Activated CD4-positive, alpha-beta memory T cell treated with anti-CD3 and anti-CD28 coated beads, Interleukin-2, amount 10 ng/mL, durations not matched to agents 7 days and 5 days (primary cell): ENCODE data around the gene PPIAL4G. TPM values are rescaled to one million over a fixed set of nuclear protein-coding genes. Genes with fewer than 3 reads are reported as not detected.
A peak's percentile ranks its signal among the peaks of the same experiment; 100 is the strongest.
"Not testable (repeated sequence)": the region's sequence is repeated elsewhere in the genome, so short reads cannot be mapped to it uniquely, and the experiment has no call there.

Experiments
- CTCF ChIA-PET: fragments of 350-600 bp; sonication (Branson Sonifier 250); formaldehyde crosslinking; loops from one replicate; lab custom pipeline; 2021; ENCODE audit warnings: antibody characterized with exemption, inconsistent platforms; lab: Charles Lee
- POLR2A ChIA-PET: fragments of 350-600 bp; sonication (Branson Sonifier 250); formaldehyde crosslinking; loops from one replicate; lab custom pipeline; 2021; ENCODE audit warnings: antibody characterized with exemption; lab: Charles Lee
- DNase-seq: peaks from one replicate; pipeline ENCODE4 v3.0.0-alpha.2; 2020
- H3K27ac Mint-ChIP-seq: one replicate; pipeline ENCODE4 v1.8.0; 2021; ENCODE audit warnings: mild to moderate bottlenecking, mixed read lengths
- H3K27me3 Mint-ChIP-seq: one replicate; pipeline ENCODE4 v1.8.0; 2021; ENCODE audit warnings: mixed read lengths
- H3K36me3 Mint-ChIP-seq: one replicate; pipeline ENCODE4 v1.8.0; 2021; ENCODE audit warnings: low read depth, mixed read lengths
- H3K4me1 Mint-ChIP-seq: one replicate; pipeline ENCODE4 v1.8.0; 2021; ENCODE audit warnings: mixed read lengths
- H3K4me3 Mint-ChIP-seq: one replicate; pipeline ENCODE4 v1.8.0; 2021; ENCODE audit warnings: mild to moderate bottlenecking, mixed read lengths
- H3K9me3 Mint-ChIP-seq: one replicate; pipeline ENCODE4 v1.8.0; 2021; ENCODE audit warnings: mixed read lengths
- total RNA-seq, 2 experiments: library from RNA; stranded (reverse); gene quantifications; one replicate each; pipeline ENCODE4 v1.2.3, GENCODE V29; 2021

The PPIAL4G gene
- total RNA-seq = under 1 TPM; 0.45 to 0.86 TPM

- H3K4me1 Mint-ChIP-seq, H3K36me3 Mint-ChIP-seq, H3K9me3 Mint-ChIP-seq, DNase-seq, H3K27me3 Mint-ChIP-seq, H3K4me3 Mint-ChIP-seq, H3K27ac Mint-ChIP-seq, CTCF ChIA-PET, POLR2A ChIA-PET: not testable (repeated sequence)
Observed at GRCh38 chr1:148483029-148483428, at the start of gene PPIAL4G. TSS of gene PPIAL4G (minus strand) at chr1:148483302. CDS start at chr1:148483252, 50 bp downstream.

GRCh38 chr1:148532158-148532557, 49.1 kb upstream of the PPIAL4G start:
- H3K27me3 Mint-ChIP-seq, CTCF ChIA-PET, POLR2A ChIA-PET, H3K27ac Mint-ChIP-seq, DNase-seq, H3K9me3 Mint-ChIP-seq, H3K36me3 Mint-ChIP-seq, H3K4me3 Mint-ChIP-seq, H3K4me1 Mint-ChIP-seq: not testable (repeated sequence)

DNA sequence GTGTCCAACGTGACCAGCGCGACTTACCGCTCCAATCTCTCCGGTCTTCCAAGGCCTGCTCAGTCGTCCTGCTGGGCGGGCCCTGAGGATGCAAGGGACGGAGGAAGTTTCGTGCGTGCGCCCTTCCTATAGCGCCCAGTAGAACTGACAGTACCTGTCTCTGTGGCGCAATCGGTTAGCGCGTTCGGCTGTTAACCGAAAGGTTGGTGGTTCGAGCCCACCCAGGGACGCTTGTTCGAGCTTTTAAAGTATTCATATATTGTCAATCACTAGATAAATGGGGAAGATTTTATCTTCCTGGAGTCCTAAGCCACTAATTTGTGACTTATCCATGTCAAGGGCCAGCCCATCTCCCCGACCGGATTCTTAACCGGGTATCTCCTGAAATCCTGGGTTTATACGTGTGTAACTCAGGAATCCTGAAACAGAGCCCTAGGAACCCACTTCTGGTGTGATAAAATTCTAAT, 46.0 kb upstream of the PPIAL4G start:
- H3K36me3 Mint-ChIP-seq, CTCF ChIA-PET, POLR2A ChIA-PET, H3K4me1 Mint-ChIP-seq, H3K9me3 Mint-ChIP-seq, H3K27me3 Mint-ChIP-seq: not testable (repeated sequence)
- peak overlapping the region; percentile 72 for H3K4me3 Mint-ChIP-seq
- peak overlapping the region; percentile 65 for H3K27ac Mint-ChIP-seq
- DNase-seq = peak; percentile 69

DNA sequence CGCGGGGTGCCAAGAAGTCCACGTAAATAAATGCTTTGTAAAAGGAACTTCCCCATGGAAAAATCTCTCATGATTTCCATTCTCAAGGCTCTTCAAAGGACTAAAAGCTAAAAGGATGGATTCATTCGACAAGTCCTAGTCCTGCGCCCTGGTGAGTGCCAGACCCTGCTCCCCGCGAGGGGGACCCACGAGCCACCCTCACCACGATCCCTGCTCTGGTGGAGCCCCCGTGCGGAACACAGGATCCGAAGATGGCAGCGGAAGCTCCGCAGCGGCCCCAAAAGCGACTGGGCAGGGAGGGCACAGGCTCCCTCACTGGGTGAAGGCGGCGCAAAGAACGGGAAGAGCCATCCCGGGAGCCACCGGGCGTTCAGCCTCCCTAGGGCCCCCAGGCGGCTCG, 45.5 kb upstream of the PPIAL4G start:
- H3K4me3 Mint-ChIP-seq, H3K36me3 Mint-ChIP-seq, DNase-seq: not testable (repeated sequence)

GRCh38 chr1:148526587-148526986, 43.5 kb upstream of the PPIAL4G start:
- POLR2A ChIA-PET, DNase-seq, H3K36me3 Mint-ChIP-seq, H3K4me1 Mint-ChIP-seq, H3K9me3 Mint-ChIP-seq, H3K27me3 Mint-ChIP-seq, CTCF ChIA-PET, H3K4me3 Mint-ChIP-seq, H3K27ac Mint-ChIP-seq: not testable (repeated sequence)

More for the DNA sequence above, 45.5 kb upstream of the PPIAL4G start:
- H3K4me1 Mint-ChIP-seq, H3K27ac Mint-ChIP-seq, H3K27me3 Mint-ChIP-seq, CTCF ChIA-PET, POLR2A ChIA-PET, H3K9me3 Mint-ChIP-seq: not testable (repeated sequence)

- H3K9me3 Mint-ChIP-seq, CTCF ChIA-PET, DNase-seq, H3K36me3 Mint-ChIP-seq, H3K27me3 Mint-ChIP-seq, H3K4me1 Mint-ChIP-seq: not testable (repeated sequence)
- H3K27ac Mint-ChIP-seq = peak overlapping the region; percentile 92
- H3K4me3 Mint-ChIP-seq = peak overlapping the region; percentile 77
- POLR2A ChIA-PET = interaction anchor here (0.6 to 1.8 kb wide), 17 partner anchors 64 to 260 kb away, joined by 3 to 33 read pairs (median 5); no protein-coding TSS in a partner anchor
Observed at GRCh38 chr1:148523205-148524144, 40.4 kb upstream of the PPIAL4G start.

GRCh38 chr1:148522561-148523204, 39.6 kb upstream of the PPIAL4G start:
- H3K4me1 Mint-ChIP-seq, CTCF ChIA-PET, H3K27me3 Mint-ChIP-seq, H3K9me3 Mint-ChIP-seq, H3K36me3 Mint-ChIP-seq: not testable (repeated sequence)
- H3K4me3 Mint-ChIP-seq = peak overlapping the region; percentile 77
- peak; percentile 94 for DNase-seq
- POLR2A ChIA-PET = interaction anchor here (0.6 to 1.8 kb wide), 17 partner anchors 63 to 259 kb away, joined by 3 to 33 read pairs (median 5); no protein-coding TSS in a partner anchor
- H3K27ac Mint-ChIP-seq = peak overlapping the region; percentile 92

DNA sequence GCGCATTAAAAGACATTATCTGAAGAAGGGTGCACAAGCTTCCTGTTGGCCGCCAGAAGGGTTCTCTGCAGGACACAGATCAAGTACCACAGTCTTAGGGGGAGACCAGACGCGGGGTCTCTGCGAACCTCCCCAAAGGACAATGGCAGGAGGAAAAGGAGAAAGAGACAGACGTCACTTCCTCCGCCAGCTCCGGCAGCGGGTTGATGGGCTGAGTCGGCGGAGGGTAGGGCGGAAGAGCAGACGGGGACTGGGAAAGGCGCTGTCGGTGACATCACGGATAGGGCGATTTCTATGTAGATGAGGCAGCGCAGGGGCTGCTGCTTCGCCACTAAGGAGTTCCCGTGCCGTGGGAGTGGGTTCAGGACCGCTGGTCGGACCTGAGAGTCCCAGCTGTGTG, 39.0 kb upstream of the PPIAL4G start:
- DNase-seq = peak; percentile 86
- H3K27me3 Mint-ChIP-seq, H3K9me3 Mint-ChIP-seq, H3K36me3 Mint-ChIP-seq, CTCF ChIA-PET: not testable (repeated sequence)
- peak overlapping the region; percentile 77 for H3K4me3 Mint-ChIP-seq
- H3K27ac Mint-ChIP-seq = peak overlapping the region; percentile 92
- H3K4me1 Mint-ChIP-seq = peaks cover 10% of the 10 kb centered on the region
- POLR2A ChIA-PET = interaction anchor here (0.6 to 1.8 kb wide), 5 partner anchors 119 to 259 kb away, joined by 3 to 33 read pairs (median 25); no protein-coding TSS in a partner anchor

DNA sequence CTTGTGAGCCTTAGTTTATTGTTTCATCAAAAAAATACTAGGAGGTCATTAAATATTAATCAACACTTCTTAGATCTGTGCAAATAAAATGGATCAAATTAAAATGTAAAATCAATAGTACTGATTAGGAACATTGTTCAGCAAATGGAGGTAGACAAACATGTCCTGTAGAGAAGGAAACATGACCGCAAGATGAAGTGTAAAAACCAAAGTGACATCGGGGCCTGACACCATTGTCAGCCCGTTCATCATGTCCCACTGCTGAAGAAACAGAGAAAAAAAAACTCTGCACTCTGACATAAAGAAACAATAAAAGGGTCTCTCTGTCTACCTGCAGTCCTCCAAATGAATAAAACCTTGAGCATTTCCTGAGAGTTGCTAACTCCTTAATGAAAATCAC, 31.2 kb upstream of the PPIAL4G start:
- Mint-ChIP-seq H3K27ac (peak overlapping the region; percentile 47), H3K4me1 (peaks cover 20% of the 10 kb centered on the region)
- DNase-seq, H3K9me3 Mint-ChIP-seq, H3K4me3 Mint-ChIP-seq, POLR2A ChIA-PET, H3K27me3 Mint-ChIP-seq, CTCF ChIA-PET, H3K36me3 Mint-ChIP-seq: not testable (repeated sequence)

DNA sequence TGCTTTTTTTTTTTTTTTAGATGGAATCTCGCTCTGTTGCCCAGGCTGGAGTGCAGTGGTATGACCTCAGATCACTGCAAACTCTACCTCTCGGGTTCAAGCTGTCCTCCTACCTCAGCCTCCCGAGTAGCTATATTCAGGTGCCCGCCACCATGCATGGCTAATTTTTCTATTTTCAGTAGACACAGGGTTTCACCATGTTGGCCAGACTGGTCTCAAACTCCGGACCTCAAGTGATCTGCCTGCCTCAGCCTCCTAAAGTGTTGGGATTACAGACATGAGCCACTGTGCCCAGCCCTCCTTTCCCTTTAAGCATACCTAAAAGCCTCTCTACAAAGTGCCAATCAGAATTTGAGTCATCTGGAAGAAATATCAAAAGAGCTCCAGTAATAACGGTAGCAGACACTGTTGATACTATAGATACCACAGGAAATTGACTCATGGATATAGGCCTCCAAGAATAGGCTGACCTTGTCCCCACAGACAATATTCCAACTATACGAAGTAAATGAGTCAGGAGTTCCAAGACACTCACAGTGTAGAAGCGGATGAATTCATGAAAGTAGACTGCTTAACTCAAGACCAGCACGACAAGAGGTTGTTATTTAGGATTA, 29.6 kb upstream of the PPIAL4G start:
- H3K27me3 Mint-ChIP-seq, H3K4me3 Mint-ChIP-seq, H3K9me3 Mint-ChIP-seq, POLR2A ChIA-PET, DNase-seq, H3K27ac Mint-ChIP-seq, CTCF ChIA-PET, H3K36me3 Mint-ChIP-seq: not testable (repeated sequence)
- peaks cover 20% of the 10 kb centered on the region for H3K4me1 Mint-ChIP-seq

DNA sequence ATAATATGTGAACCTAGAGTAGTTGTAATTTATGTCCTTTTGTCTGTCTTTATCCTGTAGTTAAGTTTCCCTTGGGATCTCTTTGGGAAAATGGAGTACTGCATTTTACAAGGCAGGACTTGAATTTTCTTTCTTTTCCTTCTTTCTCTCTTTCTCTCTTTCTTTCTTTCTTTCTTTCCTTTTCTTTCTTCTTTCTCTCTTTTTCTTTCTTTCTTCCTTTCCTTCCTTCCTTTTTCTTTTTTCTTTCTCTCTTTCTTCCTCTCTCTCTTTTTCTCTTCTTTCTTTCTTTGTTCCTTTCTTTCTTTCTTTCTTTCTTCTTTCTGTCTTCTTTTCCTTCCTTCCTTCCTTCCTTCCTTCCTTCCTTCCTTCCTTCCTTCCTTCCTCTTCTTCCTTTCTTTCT, 10.8 kb upstream of the PPIAL4G start:
- H3K9me3 Mint-ChIP-seq, DNase-seq, H3K4me3 Mint-ChIP-seq, H3K27me3 Mint-ChIP-seq, CTCF ChIA-PET, POLR2A ChIA-PET, H3K4me1 Mint-ChIP-seq, H3K27ac Mint-ChIP-seq, H3K36me3 Mint-ChIP-seq: not testable (repeated sequence)

GRCh38 chr1:148481134-148481533, 2.0 kb downstream of the PPIAL4G start:
- peak; percentile 57 for DNase-seq
- POLR2A ChIA-PET, H3K4me1 Mint-ChIP-seq, H3K4me3 Mint-ChIP-seq, CTCF ChIA-PET, H3K9me3 Mint-ChIP-seq, H3K27me3 Mint-ChIP-seq, H3K36me3 Mint-ChIP-seq: not testable (repeated sequence)
- peak overlapping the region; percentile 63 for H3K27ac Mint-ChIP-seq

GRCh38 chr1:148459694-148460093, 23.4 kb downstream of the PPIAL4G start:
- H3K27me3 Mint-ChIP-seq, H3K36me3 Mint-ChIP-seq, CTCF ChIA-PET, DNase-seq, H3K9me3 Mint-ChIP-seq, H3K4me1 Mint-ChIP-seq: not testable (repeated sequence)
- peak overlapping the region; percentile 73 for H3K4me3 Mint-ChIP-seq
- POLR2A ChIA-PET = interaction anchor here (0.6 to 1.1 kb wide), 2 partner anchors 57 to 63 kb away, joined by 3 to 5 read pairs; no protein-coding TSS in a partner anchor
- peak overlapping the region; percentile 54 for H3K27ac Mint-ChIP-seq
